HCT116 (cell line): ENCODE measurements around the gene ALX3.

Experiments used
- ELF1 ChIP-seq: IDR thresholded peaks from 2 replicates; pipeline ENCODE4 v1.6.1; 2012; ENCODE audit warnings: low read depth, borderline replicate concordance
- EZH2 ChIP-seq: fragments of 200-600 bp; sonication (generic); IDR thresholded peaks from 2 replicates; pipeline ENCODE4 v1.6.1; 2017; ENCODE audit warnings: antibody characterized with exemption, mixed run types
- JUND ChIP-seq: IDR thresholded peaks from 2 replicates; pipeline ENCODE4 v1.6.1; 2012
- POLR2AphosphoS5 ChIP-seq: IDR thresholded peaks from 2 replicates; pipeline ENCODE4 v1.6.1; 2011; ENCODE audit warnings: mild to moderate bottlenecking, low read depth, low read length, moderate library complexity
- RAD21 ChIP-seq: IDR thresholded peaks from 2 replicates; pipeline ENCODE4 v1.6.1; 2012; ENCODE audit warnings: low read depth, mild to moderate bottlenecking
- SRF ChIP-seq: IDR thresholded peaks from 2 replicates; pipeline ENCODE4 v1.6.1; 2012; ENCODE audit warnings: low read depth
- TF ChIP-seq, protein P1 (sequence below), 3 experiments: fragments of 200-600 bp in 1 of 3; sonication (generic) in 1 of 3; IDR thresholded peaks in 2 of 3; conservative IDR thresholded peaks in 1 of 3; 2 replicates each; pipeline ENCODE4 v1.5.1; 2012 to 2017; ENCODE audit warnings: low read depth in 2 of 3, low read length in 2 of 3, antibody characterized with exemption in 1 of 3, borderline replicate concordance in 1 of 3, control low read depth in 1 of 3, mild to moderate bottlenecking in 1 of 3, mixed read lengths in 1 of 3, mixed run types in 1 of 3, moderate library complexity in 1 of 3; ENCODE audit not compliant: insufficient read depth in 1 of 3
- TF ChIP-seq, protein P2 (sequence below): IDR thresholded peaks from 2 replicates; pipeline ENCODE4 v1.6.1; 2012; ENCODE audit warnings: low read depth
- TF ChIP-seq, protein P3 (sequence below): IDR thresholded peaks from 2 replicates; pipeline ENCODE4 v1.6.1; 2012
- TF ChIP-seq, protein P4 (sequence below): IDR thresholded peaks from 2 replicates; pipeline ENCODE4 v1.6.1; 2012

DNA sequence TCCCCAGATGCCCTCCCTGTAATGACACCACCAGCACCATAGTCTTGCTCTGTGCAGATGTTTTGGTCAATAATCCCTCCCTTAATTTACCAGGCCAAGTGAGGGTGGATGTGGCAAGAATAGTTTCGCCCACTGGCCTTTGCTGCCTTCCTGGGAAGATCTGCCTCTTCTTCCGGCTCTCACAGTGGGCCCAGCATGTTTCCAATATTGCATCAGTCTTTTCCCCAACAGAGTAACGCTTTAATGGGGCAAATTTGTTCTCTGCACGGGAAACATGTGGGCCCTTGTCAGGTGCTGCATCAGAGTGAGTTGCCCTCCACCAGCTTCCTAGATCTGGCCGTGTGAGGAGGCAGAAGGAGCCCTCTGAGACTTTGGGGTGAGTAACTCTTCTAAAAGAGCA is 12.0 kb upstream of the ALX3 start:
- TF ChIP-seq, protein P1, sequence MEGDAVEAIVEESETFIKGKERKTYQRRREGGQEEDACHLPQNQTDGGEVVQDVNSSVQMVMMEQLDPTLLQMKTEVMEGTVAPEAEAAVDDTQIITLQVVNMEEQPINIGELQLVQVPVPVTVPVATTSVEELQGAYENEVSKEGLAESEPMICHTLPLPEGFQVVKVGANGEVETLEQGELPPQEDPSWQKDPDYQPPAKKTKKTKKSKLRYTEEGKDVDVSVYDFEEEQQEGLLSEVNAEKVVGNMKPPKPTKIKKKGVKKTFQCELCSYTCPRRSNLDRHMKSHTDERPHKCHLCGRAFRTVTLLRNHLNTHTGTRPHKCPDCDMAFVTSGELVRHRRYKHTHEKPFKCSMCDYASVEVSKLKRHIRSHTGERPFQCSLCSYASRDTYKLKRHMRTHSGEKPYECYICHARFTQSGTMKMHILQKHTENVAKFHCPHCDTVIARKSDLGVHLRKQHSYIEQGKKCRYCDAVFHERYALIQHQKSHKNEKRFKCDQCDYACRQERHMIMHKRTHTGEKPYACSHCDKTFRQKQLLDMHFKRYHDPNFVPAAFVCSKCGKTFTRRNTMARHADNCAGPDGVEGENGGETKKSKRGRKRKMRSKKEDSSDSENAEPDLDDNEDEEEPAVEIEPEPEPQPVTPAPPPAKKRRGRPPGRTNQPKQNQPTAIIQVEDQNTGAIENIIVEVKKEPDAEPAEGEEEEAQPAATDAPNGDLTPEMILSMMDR (IDR thresholded peaks at IDR 0.05 in 2 of 3, conservative IDR thresholded peaks at IDR 0.05 in 1 of 3; ENCODE audit: borderline replicate concordance in 1 of 3, insufficient read depth in 1 of 3, low read depth in 2 of 3, low read length in 2 of 3), result no peak
- TF ChIP-seq JUND, result no peak
- TF ChIP-seq, protein P2, sequence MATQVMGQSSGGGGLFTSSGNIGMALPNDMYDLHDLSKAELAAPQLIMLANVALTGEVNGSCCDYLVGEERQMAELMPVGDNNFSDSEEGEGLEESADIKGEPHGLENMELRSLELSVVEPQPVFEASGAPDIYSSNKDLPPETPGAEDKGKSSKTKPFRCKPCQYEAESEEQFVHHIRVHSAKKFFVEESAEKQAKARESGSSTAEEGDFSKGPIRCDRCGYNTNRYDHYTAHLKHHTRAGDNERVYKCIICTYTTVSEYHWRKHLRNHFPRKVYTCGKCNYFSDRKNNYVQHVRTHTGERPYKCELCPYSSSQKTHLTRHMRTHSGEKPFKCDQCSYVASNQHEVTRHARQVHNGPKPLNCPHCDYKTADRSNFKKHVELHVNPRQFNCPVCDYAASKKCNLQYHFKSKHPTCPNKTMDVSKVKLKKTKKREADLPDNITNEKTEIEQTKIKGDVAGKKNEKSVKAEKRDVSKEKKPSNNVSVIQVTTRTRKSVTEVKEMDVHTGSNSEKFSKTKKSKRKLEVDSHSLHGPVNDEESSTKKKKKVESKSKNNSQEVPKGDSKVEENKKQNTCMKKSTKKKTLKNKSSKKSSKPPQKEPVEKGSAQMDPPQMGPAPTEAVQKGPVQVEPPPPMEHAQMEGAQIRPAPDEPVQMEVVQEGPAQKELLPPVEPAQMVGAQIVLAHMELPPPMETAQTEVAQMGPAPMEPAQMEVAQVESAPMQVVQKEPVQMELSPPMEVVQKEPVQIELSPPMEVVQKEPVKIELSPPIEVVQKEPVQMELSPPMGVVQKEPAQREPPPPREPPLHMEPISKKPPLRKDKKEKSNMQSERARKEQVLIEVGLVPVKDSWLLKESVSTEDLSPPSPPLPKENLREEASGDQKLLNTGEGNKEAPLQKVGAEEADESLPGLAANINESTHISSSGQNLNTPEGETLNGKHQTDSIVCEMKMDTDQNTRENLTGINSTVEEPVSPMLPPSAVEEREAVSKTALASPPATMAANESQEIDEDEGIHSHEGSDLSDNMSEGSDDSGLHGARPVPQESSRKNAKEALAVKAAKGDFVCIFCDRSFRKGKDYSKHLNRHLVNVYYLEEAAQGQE, result no peak
- TF ChIP-seq SRF, result no peak
- no peak for TF ChIP-seq EZH2
- TF ChIP-seq ELF1, result no peak
- TF ChIP-seq, protein P3, sequence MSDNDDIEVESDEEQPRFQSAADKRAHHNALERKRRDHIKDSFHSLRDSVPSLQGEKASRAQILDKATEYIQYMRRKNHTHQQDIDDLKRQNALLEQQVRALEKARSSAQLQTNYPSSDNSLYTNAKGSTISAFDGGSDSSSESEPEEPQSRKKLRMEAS, result no peak
- TF ChIP-seq, protein P4, sequence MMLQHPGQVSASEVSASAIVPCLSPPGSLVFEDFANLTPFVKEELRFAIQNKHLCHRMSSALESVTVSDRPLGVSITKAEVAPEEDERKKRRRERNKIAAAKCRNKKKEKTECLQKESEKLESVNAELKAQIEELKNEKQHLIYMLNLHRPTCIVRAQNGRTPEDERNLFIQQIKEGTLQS, result no peak
- TF ChIP-seq POLR2AphosphoS5, result no peak
- no peak for TF ChIP-seq RAD21
